ENCODE measurements around the gene RAB11B. TPM values are rescaled to one million over a fixed set of nuclear protein-coding genes. Genes with fewer than 3 reads are reported as not detected.
"Not testable (repeated sequence)": the region's sequence is repeated elsewhere in the genome, so short reads cannot be mapped to it uniquely, and the experiment has no call there.

RAB11B gene
- total and polyA plus RNA-seq, 4 donors = 68.6 to 119 (median 117) TPM

- 46 to 53% methylated on average over 5 of the region's 5 CpGs for WGBS, 2 donors
- not testable (repeated sequence) for ATAC-seq (ENCODE audit: low FRiP score); H3K4me3 ChIP-seq (ENCODE audit: low read length in 2 of 2); DNase-seq; H3K27me3 ChIP-seq (ENCODE audit: control insufficient read depth in 1 of 2, insufficient read depth in 2 of 2, low read length in 1 of 2); H3K27ac ChIP-seq (ENCODE audit: low read depth in 1 of 2, low read length in 2 of 2); H3K4me1 ChIP-seq (ENCODE audit: control insufficient read depth in 1 of 2, insufficient read depth in 2 of 2, low read length in 2 of 2); H3K9me3 ChIP-seq (ENCODE audit: control insufficient read depth, low read length); H3K36me3 ChIP-seq (ENCODE audit: control insufficient read depth in 1 of 2, insufficient read depth in 2 of 2, low read length in 1 of 2)
- intact Hi-C loops (cut with DNase I) = loop anchor here (2.0 to 10.0 kb wide), 3 partner anchors 154 to 222 kb away; partner anchors contain the start of gene MYO1F (in 1 of the 2)
Measured at GRCh38 chr19:8352845-8353244, 37.3 kb upstream of the RAB11B start.

- intact Hi-C loops (cut with DNase I) = loop anchor here (2.0 to 10.0 kb wide), 3 partner anchors 37 to 219 kb away; partner anchors contain the start of gene MYO1F (in 1 of the 2)
- no peaks in the 10 kb centered on the region for H3K36me3 ChIP-seq (ENCODE audit: control insufficient read depth in 1 of 2, insufficient read depth in 2 of 2, low read length in 1 of 2)
- WGBS, 2 donors = 63 to 67% methylated on average over 6 of the region's 6 CpGs
- no peaks in the 10 kb centered on the region for H3K4me1 ChIP-seq (ENCODE audit: control insufficient read depth in 1 of 2, insufficient read depth in 2 of 2, low read length in 2 of 2)
- H3K4me3 ChIP-seq (ENCODE audit: low read length in 2 of 2) = no peak overlapping the region
- ATAC-seq (ENCODE audit: low FRiP score) = peak; percentile 73
- H3K9me3 ChIP-seq (ENCODE audit: control insufficient read depth, low read length) = peaks cover 1% of the 10 kb centered on the region
- peak overlapping the region in 1 of 2 donors; percentile 3 for H3K27ac ChIP-seq (ENCODE audit: low read depth in 1 of 2, low read length in 2 of 2)
- no peaks in the 10 kb centered on the region for H3K27me3 ChIP-seq (ENCODE audit: control insufficient read depth in 1 of 2, insufficient read depth in 2 of 2, low read length in 1 of 2)
- DNase-seq = peak; percentile 80 to 83
Measured at GRCh38 chr19:8355631-8356402, 34.3 kb upstream of the RAB11B start.

DNA sequence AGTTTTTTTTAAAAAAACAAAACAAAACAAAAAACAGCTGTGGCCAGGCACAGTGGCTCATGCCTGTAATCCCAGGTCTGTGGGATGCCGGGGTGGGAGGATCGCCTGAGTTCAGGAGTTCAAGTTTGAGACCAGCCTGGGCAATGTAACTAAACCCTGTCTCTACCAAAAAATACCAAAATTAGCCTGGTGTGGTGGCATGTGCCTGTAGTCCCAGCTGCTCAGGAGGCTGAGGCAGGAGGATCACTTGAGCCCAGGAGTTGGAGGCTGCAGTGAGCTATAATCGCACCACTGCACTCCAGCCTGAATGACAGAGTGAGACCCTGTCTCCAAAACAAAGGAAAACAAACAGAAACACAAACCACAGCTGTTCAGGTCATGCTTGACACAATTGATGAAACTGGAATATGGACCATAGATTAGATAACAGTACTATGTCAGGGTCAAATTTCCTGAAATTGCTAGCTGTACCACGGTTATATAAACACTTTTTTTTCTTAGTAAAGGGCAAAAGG is 33.1 kb upstream of the RAB11B start:
- Histone ChIP-seq H3K27ac (ENCODE audit: low read depth in 1 of 2, low read length in 2 of 2) (no peak overlapping the region), H3K36me3 (ENCODE audit: control insufficient read depth in 1 of 2, insufficient read depth in 2 of 2, low read length in 1 of 2) (no peaks in the 10 kb centered on the region), H3K4me3 (ENCODE audit: low read length in 2 of 2) (no peak overlapping the region), H3K4me1 (ENCODE audit: control insufficient read depth in 1 of 2, insufficient read depth in 2 of 2, low read length in 2 of 2) (no peaks in the 10 kb centered on the region), H3K9me3 (ENCODE audit: control insufficient read depth, low read length) (peaks cover 1% of the 10 kb centered on the region), H3K27me3 (ENCODE audit: control insufficient read depth in 1 of 2, insufficient read depth in 2 of 2, low read length in 1 of 2) (no peaks in the 10 kb centered on the region)
- 76 to 80% methylated on average over 4 of the region's 4 CpGs for WGBS, 2 donors
- intact Hi-C loops (cut with DNase I) = loop anchor here in 1 of 2 donors (10.0 kb wide), 1 partner anchor 218 kb away; the partner anchor contains the start of gene MYO1F
- no peak for ATAC-seq (ENCODE audit: low FRiP score)
- DNase-seq = no peak

GRCh38 chr19:8358948-8359347 is 31.2 kb upstream of the RAB11B start:
- WGBS, 2 donors = 88 to 91% methylated on average over 6 of the region's 6 CpGs
- intact Hi-C loops (cut with DNase I) = loop anchor here in 1 of 2 donors (10.0 kb wide), 1 partner anchor 216 kb away; the partner anchor contains the start of gene MYO1F
- no peaks in the 10 kb centered on the region for H3K4me1 ChIP-seq (ENCODE audit: control insufficient read depth in 1 of 2, insufficient read depth in 2 of 2, low read length in 2 of 2)
- no peak overlapping the region for H3K27ac ChIP-seq (ENCODE audit: low read depth in 1 of 2, low read length in 2 of 2)
- peaks cover 1% of the 10 kb centered on the region for H3K9me3 ChIP-seq (ENCODE audit: control insufficient read depth, low read length)
- DNase-seq = no peak
- no peaks in the 10 kb centered on the region for H3K36me3 ChIP-seq (ENCODE audit: control insufficient read depth in 1 of 2, insufficient read depth in 2 of 2, low read length in 1 of 2)
- H3K4me3 ChIP-seq (ENCODE audit: low read length in 2 of 2) = no peak overlapping the region
- no peaks in the 10 kb centered on the region for H3K27me3 ChIP-seq (ENCODE audit: control insufficient read depth in 1 of 2, insufficient read depth in 2 of 2, low read length in 1 of 2)
- no peak for ATAC-seq (ENCODE audit: low FRiP score)

DNA sequence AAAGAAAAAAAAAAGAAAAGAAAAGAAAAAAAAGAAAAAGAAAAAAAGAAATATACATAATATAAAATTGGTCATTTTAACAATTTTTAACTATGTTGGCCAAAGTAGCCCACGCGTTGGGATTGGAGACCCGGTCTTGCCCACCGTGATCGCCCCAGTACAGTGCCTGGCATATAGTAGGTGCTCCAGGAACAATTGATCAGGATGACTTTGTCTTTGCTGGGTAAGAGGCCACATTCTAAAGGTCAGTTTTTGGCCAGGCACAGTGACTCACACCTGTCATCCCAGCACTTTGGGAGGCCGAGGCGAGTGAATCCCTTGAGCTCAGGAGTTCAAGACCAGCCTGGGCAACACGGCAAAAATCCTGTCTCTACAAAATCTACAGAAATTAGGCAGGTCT is 30.0 kb upstream of the RAB11B start:
- Histone ChIP-seq H3K27me3 (ENCODE audit: control insufficient read depth in 1 of 2, insufficient read depth in 2 of 2, low read length in 1 of 2) (no peaks in the 10 kb centered on the region), H3K36me3 (ENCODE audit: control insufficient read depth in 1 of 2, insufficient read depth in 2 of 2, low read length in 1 of 2) (no peaks in the 10 kb centered on the region), H3K4me1 (ENCODE audit: control insufficient read depth in 1 of 2, insufficient read depth in 2 of 2, low read length in 2 of 2) (no peaks in the 10 kb centered on the region), H3K9me3 (ENCODE audit: control insufficient read depth, low read length) (peaks cover 1% of the 10 kb centered on the region), H3K4me3 (ENCODE audit: low read length in 2 of 2) (no peak overlapping the region), H3K27ac (ENCODE audit: low read depth in 1 of 2, low read length in 2 of 2) (no peak overlapping the region)
- DNase-seq = no peak
- ATAC-seq (ENCODE audit: low FRiP score) = no peak
- intact Hi-C loops (cut with DNase I) = no loop called here
- 78 to 84% methylated on average over 8 of the region's 8 CpGs for WGBS, 2 donors

GRCh38 chr19:8361921-8362793 is 28.0 kb upstream of the RAB11B start:
- intact Hi-C loops (cut with DNase I) = loop anchor here (1.0 to 2.0 kb wide), 2 partner anchors 28 to 29 kb away; partner anchors contain the start of gene RAB11B (in 2 of the 2)
- H3K27ac ChIP-seq (ENCODE audit: low read depth in 1 of 2, low read length in 2 of 2) = peak overlapping the region in 1 of 2 donors; percentile 91
- no peaks in the 10 kb centered on the region for H3K36me3 ChIP-seq (ENCODE audit: control insufficient read depth in 1 of 2, insufficient read depth in 2 of 2, low read length in 1 of 2)
- DNase-seq (peak; percentile 97 to 98), ATAC-seq (ENCODE audit: low FRiP score) (peak; percentile 87)
- no peaks in the 10 kb centered on the region for H3K27me3 ChIP-seq (ENCODE audit: control insufficient read depth in 1 of 2, insufficient read depth in 2 of 2, low read length in 1 of 2)
- no peak overlapping the region for H3K4me3 ChIP-seq (ENCODE audit: low read length in 2 of 2)
- 10 to 16% methylated on average over 12 of the region's 12 CpGs for WGBS, 2 donors
- H3K9me3 ChIP-seq (ENCODE audit: control insufficient read depth, low read length) = no peaks in the 10 kb centered on the region
- H3K4me1 ChIP-seq (ENCODE audit: control insufficient read depth in 1 of 2, insufficient read depth in 2 of 2, low read length in 2 of 2) = no peaks in the 10 kb centered on the region

DNA sequence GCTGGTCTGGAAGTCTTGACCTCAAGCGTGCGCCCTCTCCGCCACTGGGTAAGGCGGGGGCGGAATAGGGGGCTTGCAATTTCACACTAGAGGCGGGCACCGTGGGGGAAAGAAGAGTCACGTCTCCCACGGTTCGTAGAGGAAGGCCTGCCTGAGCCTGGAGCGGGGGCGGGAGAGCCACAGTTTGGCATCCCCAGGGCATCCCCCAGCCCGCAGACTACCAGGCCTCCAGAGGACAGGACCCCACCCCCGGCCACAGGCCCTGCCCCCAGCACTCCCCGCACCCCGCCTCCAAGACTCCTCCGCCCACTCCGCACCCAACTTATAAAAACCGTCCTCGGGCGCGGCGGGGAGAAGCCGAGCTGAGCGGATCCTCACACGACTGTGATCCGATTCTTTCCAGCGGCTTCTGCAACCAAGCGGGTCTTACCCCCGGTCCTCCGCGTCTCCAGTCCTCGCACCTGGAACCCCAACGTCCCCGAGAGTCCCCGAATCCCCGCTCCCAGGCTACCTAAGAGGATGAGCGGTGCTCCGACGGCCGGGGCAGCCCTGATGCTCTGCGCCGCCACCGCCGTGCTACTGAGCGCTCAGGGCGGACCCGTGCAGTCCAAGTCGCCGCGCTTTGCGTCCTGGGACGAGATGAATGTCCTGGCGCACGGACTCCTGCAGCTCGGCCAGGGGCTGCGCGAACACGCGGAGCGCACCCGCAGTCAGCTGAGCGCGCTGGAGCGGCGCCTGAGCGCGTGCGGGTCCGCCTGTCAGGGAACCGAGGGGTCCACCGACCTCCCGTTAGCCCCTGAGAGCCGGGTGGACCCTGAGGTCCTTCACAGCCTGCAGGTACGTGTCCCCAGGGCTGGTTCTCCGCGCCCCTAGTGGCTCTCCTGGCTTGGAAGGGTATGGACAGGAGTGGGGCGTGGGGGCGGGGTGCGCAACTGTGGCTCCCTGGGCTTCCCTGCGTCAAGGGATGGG is 26.1 kb upstream of the RAB11B start, which contains the start of gene ANGPTL4:
ANGPTL4 (plus strand) TSS at position 353 of the 969 bp plus-strand sequence; CDS start at position 520, 167 bp downstream.
- H3K27me3 ChIP-seq (ENCODE audit: control insufficient read depth in 1 of 2, insufficient read depth in 2 of 2, low read length in 1 of 2) = no peaks in the 10 kb centered on the region
- H3K27ac ChIP-seq (ENCODE audit: low read depth in 1 of 2, low read length in 2 of 2) = peak within 1 kb of the TSS in 1 of 2 donors; percentile 62
- 1% methylated on average over 77 to 81 of the region's 81 CpGs for WGBS, 2 donors
- ATAC-seq (ENCODE audit: low FRiP score) (peak; percentile 72), DNase-seq (peak; percentile 87 to 91)
- no peaks in the 10 kb centered on the region for H3K4me1 ChIP-seq (ENCODE audit: control insufficient read depth in 1 of 2, insufficient read depth in 2 of 2, low read length in 2 of 2)
- H3K4me3 ChIP-seq (ENCODE audit: low read length in 2 of 2) = peak within 1 kb of the TSS; percentile 1 to 6
- intact Hi-C loops (cut with DNase I) = loop anchor here in 1 of 2 donors (2.0 kb wide), 1 partner anchor 27 kb away; the partner anchor contains the start of gene RAB11B
- H3K9me3 ChIP-seq (ENCODE audit: control insufficient read depth, low read length) = no peaks in the 10 kb centered on the region
- H3K36me3 ChIP-seq (ENCODE audit: control insufficient read depth in 1 of 2, insufficient read depth in 2 of 2, low read length in 1 of 2) = no peaks in the 10 kb centered on the region
